ENCODE data around the gene ERGIC1.

ERGIC1 gene

DNA sequence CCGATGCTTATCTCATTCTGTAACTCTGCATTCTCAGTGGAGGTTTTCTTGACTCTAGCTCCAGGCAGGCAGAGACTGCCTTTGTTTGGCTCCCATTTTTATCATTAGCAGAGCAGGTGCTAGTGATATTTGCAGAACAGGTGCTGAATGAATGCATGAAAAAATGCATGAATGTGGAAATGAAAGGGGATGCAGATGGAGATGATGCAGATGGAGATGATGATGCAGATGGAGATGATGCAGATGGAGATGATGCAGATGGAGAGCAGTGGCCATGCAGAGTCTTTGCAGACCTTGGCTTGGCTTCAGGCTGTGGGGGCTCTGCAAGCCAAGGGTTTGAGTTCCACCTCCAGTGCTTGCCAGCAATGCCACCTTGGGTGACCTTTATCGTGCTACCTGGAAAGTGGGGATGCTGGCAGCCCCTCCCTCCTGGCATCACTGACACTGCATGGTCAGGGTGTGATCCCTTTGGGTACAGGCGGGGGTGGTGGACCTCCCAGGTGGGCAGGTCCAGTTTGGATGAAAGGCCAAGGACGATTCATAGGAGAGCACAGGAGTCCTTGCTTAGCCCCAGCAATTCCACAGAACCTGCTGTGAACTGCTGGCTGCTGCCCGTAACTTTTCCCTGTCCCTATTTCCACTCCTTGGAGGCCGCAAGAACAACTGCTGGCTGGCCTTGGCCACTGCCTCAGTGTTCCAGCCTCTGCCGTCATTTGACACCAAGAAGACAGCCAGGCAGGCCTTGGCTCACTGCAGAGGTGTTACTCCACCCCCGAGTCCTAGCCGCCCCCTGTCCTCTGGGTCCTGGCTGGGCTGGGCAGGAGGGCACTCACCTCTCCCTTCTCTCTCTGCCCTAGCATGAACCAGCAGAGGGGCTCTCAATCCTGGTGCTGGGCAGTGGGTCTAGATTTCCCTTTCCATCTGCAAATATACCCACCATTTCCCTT is 33.0 kb downstream of the ERGIC1 start:
- no peak for DNase-seq

- no peak for DNase-seq
Measured at GRCh38 chr5:172867761-172868435, 33.8 kb downstream of the ERGIC1 start.

- peak; percentile 48 for DNase-seq
Measured at GRCh38 chr5:172868436-172868923, 34.4 kb downstream of the ERGIC1 start.

DNA sequence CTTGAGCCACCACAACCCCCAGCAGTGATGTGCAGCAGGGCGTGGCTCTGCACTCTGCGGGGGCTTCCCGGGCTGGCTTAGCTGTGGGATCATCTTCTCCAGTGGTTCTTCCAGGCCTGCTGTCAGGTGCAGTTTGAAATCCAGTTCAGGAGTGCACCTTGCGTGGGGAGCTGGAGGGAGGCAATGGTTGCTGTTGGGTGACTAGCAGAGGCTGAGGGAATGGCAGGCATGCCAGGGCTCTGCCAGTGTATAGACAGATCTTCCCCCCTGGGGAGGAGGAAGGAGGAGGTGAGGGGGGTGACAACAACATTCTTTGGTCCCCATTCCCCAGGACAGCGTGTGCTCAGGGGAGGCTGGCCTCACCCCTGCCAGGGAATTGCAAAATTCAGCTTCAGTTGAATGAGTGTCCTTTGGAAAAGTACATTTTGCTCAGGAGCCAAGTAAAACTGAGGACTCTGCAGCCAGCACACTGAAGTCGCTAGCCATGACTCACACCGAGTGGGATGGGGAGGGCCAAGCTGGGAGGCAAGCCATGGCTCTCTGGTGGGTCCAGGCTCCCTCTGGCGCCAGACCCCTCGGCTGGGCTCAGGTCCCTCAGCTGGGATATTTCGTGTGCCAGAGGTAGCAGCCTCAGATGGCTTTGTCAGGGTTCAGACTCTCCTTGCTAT is 35.0 kb downstream of the ERGIC1 start:
- DNase-seq = no peak

DNA sequence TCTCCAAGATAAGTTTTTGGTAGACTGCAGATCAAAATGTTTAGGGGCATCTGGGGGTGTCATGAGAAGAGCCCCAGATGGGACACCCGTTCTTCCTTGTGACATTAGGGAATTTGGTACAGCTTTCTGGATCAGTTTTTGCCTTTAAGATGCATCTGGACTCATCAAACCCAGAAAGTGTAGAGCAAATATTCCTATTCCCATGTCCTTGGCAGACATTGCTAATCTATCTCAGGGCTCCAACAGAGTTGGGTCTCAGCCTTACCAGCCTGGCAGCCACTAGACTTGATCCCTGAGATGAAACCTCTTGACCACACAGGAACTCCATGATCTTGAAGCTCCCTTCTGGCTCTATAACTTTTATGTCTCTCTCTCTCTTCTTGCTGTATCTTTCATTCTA is 35.6 kb downstream of the ERGIC1 start:
- no peak for DNase-seq

DNA sequence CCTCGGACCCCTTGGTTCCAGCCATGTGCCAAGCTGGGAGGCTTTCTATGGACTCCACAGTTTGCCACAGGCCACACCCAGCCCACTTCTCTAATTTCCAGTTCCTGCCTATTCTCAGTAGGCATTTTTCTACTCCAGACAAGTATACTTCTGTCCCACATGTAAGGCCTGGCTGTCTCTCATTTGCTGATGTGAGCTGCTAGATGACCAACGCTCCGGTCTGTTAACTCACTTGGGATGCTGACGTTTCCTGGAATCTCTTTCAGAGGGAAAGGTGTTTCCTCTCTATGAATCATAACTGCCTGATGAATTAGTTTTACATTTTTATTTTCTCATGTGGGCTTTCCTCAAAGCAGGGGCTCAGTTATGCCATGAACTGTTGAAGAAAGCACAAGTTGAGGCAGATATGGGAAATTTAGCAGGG is 36.3 kb downstream of the ERGIC1 start:
- peak; percentile 54 for DNase-seq

GRCh38 chr5:172870715-172871461 is 36.8 kb downstream of the ERGIC1 start:
- peak; percentile 91 for DNase-seq

- DNase-seq = peak; percentile 84
Measured at GRCh38 chr5:172871536-172871935, 37.5 kb downstream of the ERGIC1 start.

DNA sequence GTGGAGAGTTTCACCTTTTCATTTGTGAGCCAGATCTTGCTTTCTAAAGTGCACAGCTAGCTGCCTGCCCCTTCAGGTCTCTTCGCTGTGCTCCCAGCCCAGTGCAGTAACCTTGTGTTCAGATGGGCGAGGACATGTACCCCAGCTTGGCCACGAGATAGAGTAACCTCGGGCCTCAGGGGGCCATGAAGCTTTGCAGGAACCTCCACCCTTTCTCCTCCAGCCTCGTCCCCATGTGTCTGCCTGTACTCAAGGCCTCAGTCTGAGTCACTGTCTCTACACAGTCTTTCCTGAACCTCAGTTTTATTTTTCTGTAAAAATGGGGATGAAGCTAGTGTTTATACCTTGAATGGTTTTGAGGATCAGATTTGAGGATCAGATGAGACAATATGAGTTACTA is 37.9 kb downstream of the ERGIC1 start:
- DNase-seq = no peak

GRCh38 chr5:172872997-172873491 is 39.0 kb downstream of the ERGIC1 start:
- DNase-seq = peak; percentile 49

DNA sequence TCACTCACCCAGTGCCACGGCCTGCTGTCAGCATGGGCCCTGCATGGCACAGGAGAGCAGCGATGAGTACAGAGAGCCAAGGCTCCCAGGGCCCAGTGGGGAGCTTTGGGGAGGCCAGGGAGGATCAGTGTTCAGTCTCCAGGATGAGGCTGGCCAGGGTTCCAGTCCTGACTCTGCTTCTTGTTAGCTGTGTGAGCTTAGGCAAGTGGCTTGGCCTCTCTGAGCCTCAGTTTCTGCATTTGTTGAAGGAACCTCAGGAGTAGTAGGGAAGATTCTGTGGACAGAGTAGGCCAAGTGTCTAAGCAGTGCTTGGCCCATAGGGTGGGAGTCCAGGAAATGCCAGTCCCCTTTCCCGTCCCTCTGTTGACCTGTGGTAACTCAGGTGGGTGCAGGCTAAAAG is 39.5 kb downstream of the ERGIC1 start:
- no peak for DNase-seq

GRCh38 chr5:172874647-172875504 is 40.8 kb downstream of the ERGIC1 start:
- DNase-seq = no peak

DNA sequence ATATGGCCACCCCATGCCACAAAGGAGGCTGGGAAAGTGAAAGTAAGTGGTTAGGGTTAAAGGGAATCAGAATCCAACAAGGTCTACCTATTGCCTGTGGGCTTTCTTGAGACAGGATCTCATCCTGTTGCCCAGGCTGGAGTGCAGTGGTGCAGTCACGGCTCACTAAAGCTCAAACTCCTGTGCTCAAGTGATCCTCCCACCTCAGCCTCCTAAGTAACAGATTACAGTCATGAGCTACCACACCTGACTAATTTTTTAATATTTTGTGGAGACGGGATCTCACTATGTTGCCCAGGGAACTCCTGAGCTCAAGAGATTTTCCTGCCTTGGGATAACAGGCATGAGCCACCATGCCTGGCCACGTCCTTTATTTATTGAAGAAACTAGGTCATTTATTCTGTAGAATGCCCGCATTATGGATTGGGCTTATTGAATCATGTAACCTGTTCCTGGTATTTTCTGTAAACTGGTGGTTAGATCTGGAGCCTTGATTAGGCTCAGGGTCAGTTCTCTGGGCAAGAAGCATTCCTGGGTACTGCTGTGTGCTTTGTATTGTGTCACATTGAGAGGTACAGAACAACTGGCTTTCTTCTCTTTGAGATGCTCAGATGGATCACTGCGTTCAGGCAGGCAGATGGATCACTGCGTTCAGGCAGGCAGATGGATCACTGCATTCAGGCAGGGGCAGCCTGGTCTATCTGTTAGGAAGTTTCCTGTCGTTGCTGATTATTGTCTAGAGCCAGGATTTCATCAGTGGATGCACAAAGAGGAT is 41.6 kb downstream of the ERGIC1 start:
- DNase-seq = peak; percentile 80

DNA sequence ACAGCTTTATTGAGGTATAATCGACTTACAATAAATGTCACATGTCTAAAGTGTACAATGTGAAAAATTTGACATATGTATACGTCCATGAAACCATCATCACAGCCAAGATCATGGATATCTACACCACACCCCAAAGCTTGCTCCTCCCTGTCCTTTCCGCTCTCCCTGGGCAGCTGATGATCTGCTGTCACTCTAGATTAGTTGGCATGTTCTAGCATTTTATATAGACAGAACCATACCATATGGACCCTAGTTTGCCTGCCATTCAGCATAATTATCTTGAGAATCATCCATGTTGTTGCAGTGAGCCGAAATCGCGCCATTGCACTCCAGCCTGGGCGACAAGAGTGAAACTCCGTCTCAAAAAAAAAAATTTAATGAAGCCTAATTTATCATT is 42.5 kb downstream of the ERGIC1 start:
- peak; percentile 50 for DNase-seq

- no peak for DNase-seq
Measured at GRCh38 chr5:172877466-172878260, 43.6 kb downstream of the ERGIC1 start.

DNA sequence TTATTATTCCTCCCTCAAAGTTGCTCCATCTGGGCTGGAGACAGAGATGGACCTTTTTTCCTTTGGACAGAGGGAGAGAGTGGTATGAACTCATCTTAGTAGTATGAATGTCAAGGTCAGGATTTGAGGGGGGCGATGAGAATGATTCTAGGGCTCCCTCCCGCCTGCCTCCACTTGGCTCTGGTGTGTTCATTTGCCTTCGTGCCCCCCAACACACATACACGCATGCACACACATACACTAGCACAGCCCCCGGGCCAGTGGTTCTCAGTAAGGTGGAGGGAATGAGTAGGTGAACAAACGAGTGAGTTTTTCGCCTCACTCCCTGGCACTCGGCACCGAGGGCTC is 44.5 kb downstream of the ERGIC1 start:
- no peak for DNase-seq

- no peak for DNase-seq
Measured at GRCh38 chr5:172878933-172879752, 45.1 kb downstream of the ERGIC1 start.

- DNase-seq = no peak
Measured at GRCh38 chr5:172881691-172882370, 47.8 kb downstream of the ERGIC1 start.
